GM13976 (cell line): ENCODE data around the gene STX1B.

Experiments
- DNase-seq: peaks from one replicate; pipeline ENCODE4 v3.0.0; 2012; ENCODE audit warnings: low spot score
- in situ Hi-C: fragments of 300-500 bp; cut with MboI; formaldehyde crosslinking; loops from one replicate; pipeline ENCODE4 v1.12.0; 2022; ENCODE audit warnings: low sequenced_read_pairs, mixed read lengths, inconsistent platforms; ENCODE audit not compliant: unreplicated experiment
- TF ChIP-seq, protein P1 (sequence below): IDR thresholded peaks from 2 replicates; pipeline ENCODE4 v1.5.1; 2012; ENCODE audit warnings: borderline replicate concordance, mild to moderate bottlenecking; ENCODE audit not compliant: insufficient read depth; ENCODE audit errors: extremely low read depth, missing control alignments, control extremely low read depth

The STX1B gene

DNA sequence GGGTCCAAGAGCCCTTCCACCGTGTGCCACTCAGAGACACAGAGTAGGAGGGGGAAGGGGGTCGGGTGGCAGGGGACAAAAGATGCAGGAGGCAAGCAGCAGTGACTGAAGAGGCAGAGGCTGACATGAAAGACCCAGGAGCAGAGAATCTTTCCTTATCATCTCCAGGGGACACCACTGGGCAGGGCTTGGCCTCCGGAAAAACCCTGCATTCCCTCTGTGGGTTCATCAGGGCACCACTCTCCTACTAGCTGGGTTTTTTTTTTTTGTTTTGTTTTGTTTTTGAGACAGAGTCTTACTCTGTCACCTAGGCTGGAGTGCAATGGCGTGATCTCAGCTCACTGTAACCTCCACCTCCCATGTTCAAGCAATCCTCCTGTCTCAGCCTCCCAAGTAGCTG is 20.8 kb upstream of the STX1B start:
- in situ Hi-C loops, result no loop called here
- no peak for DNase-seq
- TF ChIP-seq, protein P1, sequence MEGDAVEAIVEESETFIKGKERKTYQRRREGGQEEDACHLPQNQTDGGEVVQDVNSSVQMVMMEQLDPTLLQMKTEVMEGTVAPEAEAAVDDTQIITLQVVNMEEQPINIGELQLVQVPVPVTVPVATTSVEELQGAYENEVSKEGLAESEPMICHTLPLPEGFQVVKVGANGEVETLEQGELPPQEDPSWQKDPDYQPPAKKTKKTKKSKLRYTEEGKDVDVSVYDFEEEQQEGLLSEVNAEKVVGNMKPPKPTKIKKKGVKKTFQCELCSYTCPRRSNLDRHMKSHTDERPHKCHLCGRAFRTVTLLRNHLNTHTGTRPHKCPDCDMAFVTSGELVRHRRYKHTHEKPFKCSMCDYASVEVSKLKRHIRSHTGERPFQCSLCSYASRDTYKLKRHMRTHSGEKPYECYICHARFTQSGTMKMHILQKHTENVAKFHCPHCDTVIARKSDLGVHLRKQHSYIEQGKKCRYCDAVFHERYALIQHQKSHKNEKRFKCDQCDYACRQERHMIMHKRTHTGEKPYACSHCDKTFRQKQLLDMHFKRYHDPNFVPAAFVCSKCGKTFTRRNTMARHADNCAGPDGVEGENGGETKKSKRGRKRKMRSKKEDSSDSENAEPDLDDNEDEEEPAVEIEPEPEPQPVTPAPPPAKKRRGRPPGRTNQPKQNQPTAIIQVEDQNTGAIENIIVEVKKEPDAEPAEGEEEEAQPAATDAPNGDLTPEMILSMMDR, result no peak

- in situ Hi-C loops, result no loop called here
- no peak for DNase-seq
- TF ChIP-seq, protein P1, result no peak
Observed at GRCh38 chr16:31029272-31029671, 18.8 kb upstream of the STX1B start.

DNA sequence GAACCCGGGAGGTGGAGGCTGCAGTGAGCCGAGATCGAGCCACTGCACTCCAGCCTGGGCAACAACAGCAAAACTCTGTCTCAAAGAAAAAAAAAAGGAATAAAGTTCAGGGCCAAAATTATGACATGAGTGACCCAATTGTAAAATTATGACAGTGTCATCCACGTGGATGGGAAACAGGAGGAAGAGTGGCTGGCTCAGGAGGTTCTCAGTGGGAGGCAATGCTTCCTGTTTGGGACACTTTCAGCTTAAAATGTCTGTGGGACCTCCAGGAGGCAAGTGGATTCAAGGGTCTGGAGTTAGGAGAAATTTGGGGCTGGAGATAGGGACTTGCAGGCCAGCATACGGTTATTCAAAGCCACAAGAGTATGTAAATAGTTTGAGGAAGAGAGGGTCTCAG is 14.9 kb upstream of the STX1B start:
- TF ChIP-seq, protein P1, result no peak
- in situ Hi-C loops, result no loop called here
- no peak for DNase-seq

- in situ Hi-C loops, result no loop called here
- TF ChIP-seq, protein P1, result no peak
- no peak for DNase-seq
Observed at GRCh38 chr16:31023627-31024226, 13.3 kb upstream of the STX1B start.

DNA sequence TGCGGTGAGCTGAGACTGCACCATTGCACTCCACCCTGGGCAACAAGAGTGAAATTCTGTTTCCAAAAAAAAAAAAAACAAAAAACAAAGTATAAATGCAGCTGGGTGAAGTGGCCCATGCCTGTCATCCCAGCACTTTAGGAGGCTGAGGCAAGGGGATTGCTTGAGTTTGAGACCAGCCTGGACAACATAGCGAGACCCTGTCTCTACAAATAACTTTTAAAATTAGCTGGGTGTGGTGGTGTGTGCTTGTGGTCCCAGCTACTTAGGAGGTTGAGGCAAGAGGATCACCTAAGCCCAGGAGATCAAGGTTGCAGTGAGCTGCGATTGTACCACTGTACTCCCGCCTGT is 12.8 kb upstream of the STX1B start:
- no peak for DNase-seq
- in situ Hi-C loops, result no loop called here
- TF ChIP-seq, protein P1, result no peak

DNA sequence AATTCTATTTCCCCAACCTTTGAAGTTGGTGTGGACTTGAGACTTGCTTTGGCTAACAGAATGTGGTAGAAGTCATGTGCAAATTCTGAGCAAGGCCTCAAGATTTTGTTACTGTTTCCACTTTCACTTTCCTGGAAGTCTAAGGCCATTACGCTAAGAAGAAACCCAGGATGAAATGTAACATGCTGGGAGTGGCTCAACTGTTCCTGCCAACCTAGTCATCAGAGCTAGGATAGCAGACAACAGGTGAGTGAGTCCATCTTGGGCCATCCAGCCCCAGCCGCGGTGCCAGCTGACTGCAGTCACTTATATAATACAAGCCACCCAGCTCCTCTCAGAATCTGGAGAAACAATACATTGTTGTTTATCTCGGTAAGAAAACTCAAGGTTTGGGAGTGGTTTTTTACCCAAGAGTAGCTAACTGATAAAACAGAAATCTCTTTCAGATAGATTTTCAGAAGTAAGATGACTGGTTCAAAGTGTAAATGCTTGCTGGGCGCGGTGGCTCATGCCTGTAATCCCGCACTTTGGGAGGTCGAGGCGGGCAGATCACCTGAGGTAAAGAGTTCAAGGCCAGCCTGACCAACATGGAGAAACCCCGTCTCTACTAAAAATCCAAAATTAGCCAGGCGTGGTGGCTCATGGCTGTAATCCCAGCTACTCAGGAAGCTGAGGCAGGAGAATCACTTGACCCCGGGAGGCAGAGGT is 12.3 kb upstream of the STX1B start:
- TF ChIP-seq, protein P1, result no peak
- DNase-seq, result no peak
- in situ Hi-C loops, result no loop called here
